Esophagus squamous epithelium (tissue), 4 donors: ENCODE data around the gene GPR158.

Experiments
- POLR2A ChIP-seq, 4 donors: fragments of 450-650 bp; IDR thresholded peaks; one replicate each; pipeline ENCODE4 v1.6.1; 2017; ENCODE audit warnings: antibody characterized with exemption in 4 of 4, mild to moderate bottlenecking in 4 of 4, moderate library complexity in 3 of 4
- TF ChIP-seq, protein P1 (sequence below), 6 experiments: fragments of 450-650 bp in 4 of 6; fragments of 200-600 bp in 2 of 6; sonication (generic) in 2 of 6; IDR thresholded peaks; one replicate each; pipeline ENCODE4 v1.5.1; 2016 to 2019; ENCODE audit warnings: antibody characterized with exemption in 6 of 6, mild to moderate bottlenecking in 4 of 6, moderate library complexity in 4 of 6

DNA sequence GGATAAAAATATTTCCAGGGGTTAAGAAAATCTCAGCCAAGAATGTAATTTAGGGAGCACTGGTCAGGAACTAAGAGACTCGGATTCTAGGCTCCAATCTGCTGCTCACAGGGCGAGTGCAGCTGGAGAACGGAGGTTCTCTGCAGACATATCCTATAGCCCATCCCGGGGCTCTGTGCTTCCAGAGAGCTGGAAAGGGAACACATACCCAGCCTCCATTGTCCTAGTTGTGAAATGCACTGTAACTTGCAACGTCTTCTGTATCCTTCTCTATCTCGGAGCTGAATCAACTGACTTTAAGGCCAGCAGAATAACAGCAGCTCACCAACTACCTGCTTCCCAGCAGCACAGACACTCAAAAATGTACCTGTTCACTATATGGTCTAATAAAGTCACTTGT, 408.2 kb downstream of the GPR158 start:
- TF ChIP-seq, protein P1, sequence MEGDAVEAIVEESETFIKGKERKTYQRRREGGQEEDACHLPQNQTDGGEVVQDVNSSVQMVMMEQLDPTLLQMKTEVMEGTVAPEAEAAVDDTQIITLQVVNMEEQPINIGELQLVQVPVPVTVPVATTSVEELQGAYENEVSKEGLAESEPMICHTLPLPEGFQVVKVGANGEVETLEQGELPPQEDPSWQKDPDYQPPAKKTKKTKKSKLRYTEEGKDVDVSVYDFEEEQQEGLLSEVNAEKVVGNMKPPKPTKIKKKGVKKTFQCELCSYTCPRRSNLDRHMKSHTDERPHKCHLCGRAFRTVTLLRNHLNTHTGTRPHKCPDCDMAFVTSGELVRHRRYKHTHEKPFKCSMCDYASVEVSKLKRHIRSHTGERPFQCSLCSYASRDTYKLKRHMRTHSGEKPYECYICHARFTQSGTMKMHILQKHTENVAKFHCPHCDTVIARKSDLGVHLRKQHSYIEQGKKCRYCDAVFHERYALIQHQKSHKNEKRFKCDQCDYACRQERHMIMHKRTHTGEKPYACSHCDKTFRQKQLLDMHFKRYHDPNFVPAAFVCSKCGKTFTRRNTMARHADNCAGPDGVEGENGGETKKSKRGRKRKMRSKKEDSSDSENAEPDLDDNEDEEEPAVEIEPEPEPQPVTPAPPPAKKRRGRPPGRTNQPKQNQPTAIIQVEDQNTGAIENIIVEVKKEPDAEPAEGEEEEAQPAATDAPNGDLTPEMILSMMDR (IDR thresholded peaks at IDR 0.05) = no peak
- TF ChIP-seq POLR2A (IDR thresholded peaks at IDR 0.05) = no peak
